ENCODE results near the gene A1BG.

A1BG gene, protein sequence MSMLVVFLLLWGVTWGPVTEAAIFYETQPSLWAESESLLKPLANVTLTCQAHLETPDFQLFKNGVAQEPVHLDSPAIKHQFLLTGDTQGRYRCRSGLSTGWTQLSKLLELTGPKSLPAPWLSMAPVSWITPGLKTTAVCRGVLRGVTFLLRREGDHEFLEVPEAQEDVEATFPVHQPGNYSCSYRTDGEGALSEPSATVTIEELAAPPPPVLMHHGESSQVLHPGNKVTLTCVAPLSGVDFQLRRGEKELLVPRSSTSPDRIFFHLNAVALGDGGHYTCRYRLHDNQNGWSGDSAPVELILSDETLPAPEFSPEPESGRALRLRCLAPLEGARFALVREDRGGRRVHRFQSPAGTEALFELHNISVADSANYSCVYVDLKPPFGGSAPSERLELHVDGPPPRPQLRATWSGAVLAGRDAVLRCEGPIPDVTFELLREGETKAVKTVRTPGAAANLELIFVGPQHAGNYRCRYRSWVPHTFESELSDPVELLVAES

GRCh38 chr19:58352760-58353671 is at the start of gene A1BG:
Gene A1BG, minus strand, starts transcription at chr19:58353492. Its CDS starts 55 bp downstream, at chr19:58353437.
- H3K4me3 ChIP-seq (ENCODE audit: low read depth, low read length) = no peak within 1 kb of the TSS
- no peak for DNase-seq (ENCODE audit: low read depth)

GRCh38 chr19:58401840-58402421 is 48.6 kb upstream of the A1BG start:
- H3K4me3 ChIP-seq (ENCODE audit: low read depth, low read length) = peak overlapping the region; percentile 65
- DNase-seq (ENCODE audit: low read depth) = no peak
- TF ChIP-seq, protein P1, sequence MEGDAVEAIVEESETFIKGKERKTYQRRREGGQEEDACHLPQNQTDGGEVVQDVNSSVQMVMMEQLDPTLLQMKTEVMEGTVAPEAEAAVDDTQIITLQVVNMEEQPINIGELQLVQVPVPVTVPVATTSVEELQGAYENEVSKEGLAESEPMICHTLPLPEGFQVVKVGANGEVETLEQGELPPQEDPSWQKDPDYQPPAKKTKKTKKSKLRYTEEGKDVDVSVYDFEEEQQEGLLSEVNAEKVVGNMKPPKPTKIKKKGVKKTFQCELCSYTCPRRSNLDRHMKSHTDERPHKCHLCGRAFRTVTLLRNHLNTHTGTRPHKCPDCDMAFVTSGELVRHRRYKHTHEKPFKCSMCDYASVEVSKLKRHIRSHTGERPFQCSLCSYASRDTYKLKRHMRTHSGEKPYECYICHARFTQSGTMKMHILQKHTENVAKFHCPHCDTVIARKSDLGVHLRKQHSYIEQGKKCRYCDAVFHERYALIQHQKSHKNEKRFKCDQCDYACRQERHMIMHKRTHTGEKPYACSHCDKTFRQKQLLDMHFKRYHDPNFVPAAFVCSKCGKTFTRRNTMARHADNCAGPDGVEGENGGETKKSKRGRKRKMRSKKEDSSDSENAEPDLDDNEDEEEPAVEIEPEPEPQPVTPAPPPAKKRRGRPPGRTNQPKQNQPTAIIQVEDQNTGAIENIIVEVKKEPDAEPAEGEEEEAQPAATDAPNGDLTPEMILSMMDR (IDR thresholded peaks at IDR 0.05; ENCODE audit: insufficient read depth, low read depth, low read length, missing control alignments) = no peak

More at GRCh38 chr19:58352760-58353671, at the start of gene A1BG:
- TF ChIP-seq, protein P1 (IDR thresholded peaks at IDR 0.05; ENCODE audit: insufficient read depth, low read depth, low read length, missing control alignments) = no peak

- H3K4me3 ChIP-seq (ENCODE audit: low read depth, low read length) = peak overlapping the region; percentile 65
- TF ChIP-seq, protein P1 (IDR thresholded peaks at IDR 0.05; ENCODE audit: insufficient read depth, low read depth, low read length, missing control alignments) = no peak
- DNase-seq (ENCODE audit: low read depth) = peak; percentile 100
Measured at GRCh38 chr19:58400916-58401839, 47.9 kb upstream of the A1BG start.

DNA sequence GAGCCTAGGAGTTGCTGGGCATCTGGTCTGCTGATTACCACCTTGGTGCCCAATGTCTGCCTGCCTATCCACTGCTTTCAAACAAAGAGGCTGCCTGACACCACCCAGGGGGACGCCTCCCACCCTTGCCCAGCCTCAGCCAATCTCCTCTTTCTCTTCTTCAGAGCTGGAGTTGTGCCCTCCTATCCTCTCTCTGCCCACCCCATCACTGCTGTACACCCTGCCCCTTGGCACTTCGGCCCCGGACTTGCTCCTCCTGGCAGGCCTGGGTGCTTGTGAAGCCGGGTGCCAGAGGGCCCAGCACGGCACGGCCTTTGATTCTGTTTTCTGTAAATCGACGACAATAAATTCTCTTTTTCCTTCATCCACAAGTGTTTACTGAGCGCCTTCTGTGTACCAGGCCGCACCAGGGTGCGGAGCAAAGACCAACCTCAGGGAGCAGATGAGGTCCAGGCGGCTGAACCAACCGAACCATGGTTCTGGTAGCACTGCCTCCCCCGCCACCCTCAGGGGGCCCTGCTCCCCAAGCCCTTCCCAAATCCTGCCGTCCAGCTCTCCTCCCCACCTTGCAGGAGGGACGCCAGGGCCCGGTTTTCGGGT is 47.1 kb upstream of the A1BG start:
- peak overlapping the region; percentile 60 for H3K4me3 ChIP-seq (ENCODE audit: low read depth, low read length)
- DNase-seq (ENCODE audit: low read depth) = no peak
- TF ChIP-seq, protein P1 (IDR thresholded peaks at IDR 0.05; ENCODE audit: insufficient read depth, low read depth, low read length, missing control alignments) = no peak

DNA sequence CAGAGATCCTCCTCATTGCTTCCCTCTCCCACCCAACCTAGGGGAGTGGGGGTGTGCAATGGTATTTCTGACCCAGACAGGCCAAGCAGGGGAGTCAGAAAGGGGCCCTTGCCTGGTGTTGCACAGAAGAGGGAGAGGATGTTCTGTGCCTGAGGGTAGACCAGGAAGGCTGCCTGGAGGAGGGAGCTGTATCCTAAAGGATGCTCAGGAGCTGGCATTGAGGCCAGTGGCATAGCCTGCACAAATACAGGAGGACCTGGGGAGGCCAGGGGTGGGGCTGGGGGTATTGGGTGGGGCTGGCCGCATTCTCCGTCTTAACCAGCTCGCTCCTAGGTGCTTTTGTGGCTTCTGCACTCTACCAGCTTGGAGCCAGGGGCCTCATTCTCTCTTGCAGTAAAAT is 46.6 kb upstream of the A1BG start:
- no peak for DNase-seq (ENCODE audit: low read depth)
- no peak overlapping the region for H3K4me3 ChIP-seq (ENCODE audit: low read depth, low read length)
- TF ChIP-seq, protein P1 (IDR thresholded peaks at IDR 0.05; ENCODE audit: insufficient read depth, low read depth, low read length, missing control alignments) = no peak
